GM19023 (cell line): ENCODE measurements around the gene TRMT112.

Experiments
- ATAC-seq: cut with Tn5 transposase; IDR thresholded peaks from one replicate; pipeline ENCODE4 v1.9.1; 2021; ENCODE audit warnings: mild to moderate bottlenecking, moderate library complexity; ENCODE audit not compliant: unreplicated experiment

The TRMT112 gene

GRCh38 chr11:64351136-64351631, 33.8 kb upstream of the TRMT112 start:
- ATAC-seq, result no peak

- no peak for ATAC-seq
Measured at GRCh38 chr11:64349404-64349803, 32.0 kb upstream of the TRMT112 start.

GRCh38 chr11:64349025-64349387, 31.6 kb upstream of the TRMT112 start:
- ATAC-seq, result no peak

GRCh38 chr11:64348383-64349024, 31.1 kb upstream of the TRMT112 start:
- no peak for ATAC-seq

GRCh38 chr11:64347193-64347867, 30.0 kb upstream of the TRMT112 start:
- no peak for ATAC-seq

- no peak for ATAC-seq
Measured at GRCh38 chr11:64344787-64345186, 27.4 kb upstream of the TRMT112 start.

GRCh38 chr11:64343767-64344559, 26.6 kb upstream of the TRMT112 start:
- ATAC-seq, result no peak

GRCh38 chr11:64342869-64343745, 25.7 kb upstream of the TRMT112 start:
- ATAC-seq, result no peak

GRCh38 chr11:64341851-64342791, 24.8 kb upstream of the TRMT112 start:
- ATAC-seq, result no peak

GRCh38 chr11:64341429-64341828, 24.1 kb upstream of the TRMT112 start:
- no peak for ATAC-seq

- peak; percentile 25 for ATAC-seq
Measured at GRCh38 chr11:64340671-64341335, 23.4 kb upstream of the TRMT112 start.

- ATAC-seq, result peak; percentile 61
Measured at GRCh38 chr11:64339754-64340408, 22.5 kb upstream of the TRMT112 start, which contains the start of gene CCDC88B. Gene CCDC88B (plus strand): TSS chr11:64340204. CDS start chr11:64340267, 63 bp downstream.

- ATAC-seq, result no peak
Measured at GRCh38 chr11:64339286-64339685, 21.9 kb upstream of the TRMT112 start.

- ATAC-seq, result no peak
Measured at GRCh38 chr11:64338716-64339115, 21.4 kb upstream of the TRMT112 start.

- ATAC-seq, result no peak
Measured at GRCh38 chr11:64337538-64338249, 20.3 kb upstream of the TRMT112 start.

- peak; percentile 80 for ATAC-seq
Measured at GRCh38 chr11:64334764-64335735, 17.7 kb upstream of the TRMT112 start.

GRCh38 chr11:64333556-64333955, 16.2 kb upstream of the TRMT112 start:
- no peak for ATAC-seq
